Pancreas (tissue), 10 donors: ENCODE results near the gene KRTAP3-2. TPM values are rescaled to one million over a fixed set of nuclear protein-coding genes. Genes with fewer than 3 reads are reported as not detected.

Source experiments
- ATAC-seq, 4 donors: fragments of 200-7000 bp; cut with Tn5 transposase; one replicate each; pipeline versions ENCODE4 v1.8.0 to v1.9.1; 2020; ENCODE audit warnings: mild to moderate bottlenecking in 4 of 4, moderate library complexity in 4 of 4
- DNase-seq, 6 donors: peaks; one replicate each; pipeline ENCODE4 v3.0.0-alpha.2; 2020
- FAIRE-seq: peaks from 2 replicates; lab custom pipeline; 2012; peaks lifted over from hg19 to GRCh38; lab: Jason Lieb, UNC
- H3K27ac ChIP-seq, 4 donors: fragments of 200-600 bp; sonication (generic); 1 replicate in 3 of 4; 2 replicates in 1 of 4; pipeline versions ENCODE4 v1.5.0 to v1.8.0; 2020
- H3K27me3 ChIP-seq, 4 donors: fragments of 200-600 bp; one replicate each; pipeline ENCODE4 v1.8.0; 2021
- H3K36me3 ChIP-seq, 3 donors: fragments of 200-600 bp; sonication (generic) in 1 of 3; one replicate each; pipeline versions ENCODE4 v1.5.0 to v1.8.0; 2020 to 2021
- H3K4me1 ChIP-seq, 3 donors: fragments of 200-600 bp; one replicate each; pipeline ENCODE4 v1.8.0; 2021
- H3K4me3 ChIP-seq, 4 donors: fragments of 200-600 bp; sonication (generic) in 2 of 4; one replicate each; pipeline versions ENCODE4 v1.5.0 to v1.8.0; 2020 to 2021
- H3K9me3 ChIP-seq, 4 donors: fragments of 200-600 bp; one replicate each; pipeline ENCODE4 v1.8.0; 2021
- CTCF ChIP-seq, 4 donors: fragments of 200-600 bp; sonication (generic) in 3 of 4; IDR thresholded peaks; one replicate each; pipeline versions ENCODE4 v1.5.0 to v1.8.0; 2021; ENCODE audit warnings: antibody characterized with exemption in 4 of 4
- WGBS, 2 donors: extraction: QIAGEN DNeasy Blood & Tissue Kit; methylation state at CpG; one replicate each; pipeline ENCODE4 v1.1.7; 2013; 5-methylcytosine and 5-hydroxymethylcytosine counted together
- intact Hi-C, 3 donors: fragments of 100-400 bp; cut with DNase I; formaldehyde crosslinking; loops; one replicate each; pipeline versions ENCODE4 v1.11.1 to v1.14.2; 2022
- polyA plus RNA-seq, 2 donors: library from polyadenylated mRNA; stranded (reverse); fragments of 200-250 nt; gene quantifications; one replicate each; pipeline ENCODE4 v1.2.3, GENCODE V29; 2013
- total RNA-seq, 6 donors: library from RNA; stranded (reverse); fragmentation: NEBNext Ultra II Directional in 4 of 6; extraction: Animal tissue kit (Norgen Biotek cat#: 25700) in 4 of 6; gene quantifications; one replicate each; pipeline versions ENCODE4 v1.2.1 to v1.2.4, GENCODE V29; 2021 to 2023
- donor health status: healthy with polysubstance abuse.
- donor health status: DM: no; HTN: no; CAD: no; lungs with moderate emphysema.
- donor health status: DM: no; HTN: no; CAD: no.
- donor health status: control.
- donor health status: control.
- donor health status: Bipolar disorder and iron deficiency.
- donor health status: DM: yes; HTN: yes; CAD: no.
- donor health status: DM: no; HTN: no; CAD: no.
- donor health status: DM: no; HTN: no; CAD: no.
- donor health status: DM: yes; HTN: yes; CAD: no.

The KRTAP3-2 gene
- total and polyA plus RNA-seq, 8 donors = not detected

- 14 to 18% methylated on average over 4 of the region's 4 CpGs for WGBS, 2 donors
- no peak for TF ChIP-seq CTCF (IDR thresholded peaks at IDR 0.05)
- no peak for FAIRE-seq
Observed at GRCh38 chr17:41009301-41009760, 9.6 kb upstream of the KRTAP3-2 start.

GRCh38 chr17:41008811-41009210 lies 9.1 kb upstream of the KRTAP3-2 start, which contains the start of gene KRTAP3-1:
TSS of gene KRTAP3-1 (minus strand) at chr17:41009128. CDS start at chr17:41009074, 54 bp downstream.
- Histone ChIP-seq H3K27ac (no peak within 1 kb of the TSS), H3K27me3 (no peaks in the 10 kb centered on the region), H3K36me3 (no peaks in the 10 kb centered on the region), H3K4me3 (no peak within 1 kb of the TSS), H3K9me3 (no peaks in the 10 kb centered on the region), H3K4me1 (no peaks in the 10 kb centered on the region)
- TF ChIP-seq CTCF (IDR thresholded peaks at IDR 0.05) = no peak
- ATAC-seq = no peak
- DNase-seq = peak in 1 of 6 donors; percentile 27
- WGBS, 2 donors = 66 to 67% methylated on average over 8 of the region's 8 CpGs
- FAIRE-seq = no peak
- intact Hi-C loops = no loop called here

More at GRCh38 chr17:41009301-41009760, 9.6 kb upstream of the KRTAP3-2 start:
- Histone ChIP-seq H3K4me3 (no peak overlapping the region), H3K36me3 (no peaks in the 10 kb centered on the region), H3K27me3 (no peaks in the 10 kb centered on the region), H3K27ac (no peak overlapping the region), H3K4me1 (no peaks in the 10 kb centered on the region), H3K9me3 (no peaks in the 10 kb centered on the region)
- ATAC-seq (peak in 1 of 4 donors; percentile 46), DNase-seq (no peak)
- intact Hi-C loops = no loop called here

GRCh38 chr17:41004397-41004796 lies 4.7 kb upstream of the KRTAP3-2 start:
- no peaks in the 10 kb centered on the region for H3K4me1 ChIP-seq
- H3K4me3 ChIP-seq = no peak overlapping the region
- DNase-seq (no peak), FAIRE-seq (no peak), ATAC-seq (no peak)
- no peaks in the 10 kb centered on the region for H3K9me3 ChIP-seq
- intact Hi-C loops = no loop called here
- 81 to 88% methylated on average over 3 of the region's 3 CpGs for WGBS, 2 donors
- H3K36me3 ChIP-seq = no peaks in the 10 kb centered on the region
- no peak overlapping the region for H3K27ac ChIP-seq
- no peak for TF ChIP-seq CTCF (IDR thresholded peaks at IDR 0.05)
- no peaks in the 10 kb centered on the region for H3K27me3 ChIP-seq

GRCh38 chr17:41003926-41004325 lies 4.2 kb upstream of the KRTAP3-2 start:
- WGBS, 2 donors = 43 to 48% methylated on average over 4 of the region's 4 CpGs
- TF ChIP-seq CTCF (IDR thresholded peaks at IDR 0.05) = no peak
- Histone ChIP-seq H3K27ac (no peak overlapping the region), H3K4me1 (no peaks in the 10 kb centered on the region), H3K4me3 (no peak overlapping the region), H3K27me3 (no peaks in the 10 kb centered on the region), H3K9me3 (no peaks in the 10 kb centered on the region), H3K36me3 (no peaks in the 10 kb centered on the region)
- intact Hi-C loops = no loop called here
- DNase-seq (no peak), FAIRE-seq (no peak), ATAC-seq (no peak)

- H3K27ac ChIP-seq = no peak overlapping the region
- DNase-seq (no peak), FAIRE-seq (no peak), ATAC-seq (no peak)
- no peaks in the 10 kb centered on the region for H3K9me3 ChIP-seq
- H3K4me3 ChIP-seq = no peak overlapping the region
- no peaks in the 10 kb centered on the region for H3K4me1 ChIP-seq
- TF ChIP-seq CTCF (IDR thresholded peaks at IDR 0.05) = no peak
- no peaks in the 10 kb centered on the region for H3K36me3 ChIP-seq
- intact Hi-C loops = no loop called here
- H3K27me3 ChIP-seq = no peaks in the 10 kb centered on the region
- 35 to 40% methylated on average over 5 of the region's 5 CpGs for WGBS, 2 donors
Observed at GRCh38 chr17:41002814-41003213, 3.1 kb upstream of the KRTAP3-2 start.
